Measurements from ENCODE around the gene RHNO1.

RHNO1 gene

GRCh38 chr12:2877047-2877952 lies at the start of gene RHNO1, which contains the start of gene FOXM1:
Gene RHNO1 (plus strand): TSS chr12:2877223. CDS start chr12:2885367, 8,144 bp downstream.
Gene FOXM1 (minus strand): TSS chr12:2877174. CDS start chr12:2874478, 2,696 bp downstream.
- DNase-seq, result peak; percentile 90 to 93

GRCh38 chr12:2829275-2829674 lies 47.7 kb upstream of the RHNO1 start:
- no peak for DNase-seq

- no peak for DNase-seq
Observed at GRCh38 chr12:2832550-2833127, 44.4 kb upstream of the RHNO1 start.

- DNase-seq, result no peak
Observed at GRCh38 chr12:2833327-2833726, 43.7 kb upstream of the RHNO1 start.

- no peak for DNase-seq
Observed at GRCh38 chr12:2833810-2834209, 43.2 kb upstream of the RHNO1 start.

- no peak for DNase-seq
Observed at GRCh38 chr12:2834581-2835491, 42.2 kb upstream of the RHNO1 start, which contains the start of gene NRIP2. Gene NRIP2 (minus strand): TSS chr12:2835035. CDS start chr12:2834983, 52 bp downstream.

- DNase-seq, result no peak
Observed at GRCh38 chr12:2835691-2836403, 41.2 kb upstream of the RHNO1 start.

GRCh38 chr12:2836574-2836973 lies 40.4 kb upstream of the RHNO1 start:
- DNase-seq, result no peak

GRCh38 chr12:2841056-2841650 lies 35.9 kb upstream of the RHNO1 start:
- DNase-seq, result no peak

- DNase-seq, result no peak
Observed at GRCh38 chr12:2842948-2843347, 34.1 kb upstream of the RHNO1 start.

GRCh38 chr12:2844786-2845185 lies 32.2 kb upstream of the RHNO1 start:
- DNase-seq, result no peak

- DNase-seq, result no peak
Observed at GRCh38 chr12:2845280-2845679, 31.7 kb upstream of the RHNO1 start.

- DNase-seq, result no peak
Observed at GRCh38 chr12:2851931-2852330, 25.1 kb upstream of the RHNO1 start.

- DNase-seq, result peak; percentile 68 to 72
Observed at GRCh38 chr12:2853626-2854025, 23.4 kb upstream of the RHNO1 start.

- no peak for DNase-seq
Observed at GRCh38 chr12:2854669-2855453, 22.2 kb upstream of the RHNO1 start.

GRCh38 chr12:2855546-2855945 lies 21.5 kb upstream of the RHNO1 start:
- DNase-seq, result no peak

GRCh38 chr12:2856051-2856450 lies 21.0 kb upstream of the RHNO1 start:
- no peak for DNase-seq

GRCh38 chr12:2857021-2857431 lies 20.0 kb upstream of the RHNO1 start, which contains the start of gene TEX52:
Gene TEX52 (minus strand): TSS chr12:2857039. CDS start chr12:2857026, 13 bp downstream.
- DNase-seq, result no peak

GRCh38 chr12:2857576-2857975 lies 19.4 kb upstream of the RHNO1 start:
- DNase-seq, result no peak

- no peak for DNase-seq
Observed at GRCh38 chr12:2858334-2858733, 18.7 kb upstream of the RHNO1 start.

- DNase-seq, result no peak
Observed at GRCh38 chr12:2858944-2859421, 18.0 kb upstream of the RHNO1 start.
